VCaP (cell line): Measurements from ENCODE around the gene CHD6.

ENCODE experiments used
- H3K27ac ChIP-seq: fragments of 450-650 bp; 2 replicates; pipeline ENCODE4 v1.5.1; 2017
- CTCF ChIP-seq: fragments of 450-650 bp; conservative IDR thresholded peaks from 2 replicates; pipeline ENCODE4 v1.5.1; 2017; ENCODE audit warnings: mild to moderate bottlenecking, moderate library complexity

The CHD6 gene

GRCh38 chr20:41408986-41409385, 209.2 kb downstream of the CHD6 start:
- no peak for TF ChIP-seq CTCF
- no peak overlapping the region for H3K27ac ChIP-seq

- TF ChIP-seq CTCF, result no peak
- H3K27ac ChIP-seq, result no peak overlapping the region
Measured at GRCh38 chr20:41408156-41408794, 209.9 kb downstream of the CHD6 start.

GRCh38 chr20:41407607-41408006, 210.6 kb downstream of the CHD6 start:
- no peak overlapping the region for H3K27ac ChIP-seq
- TF ChIP-seq CTCF, result no peak

- no peak for TF ChIP-seq CTCF
- H3K27ac ChIP-seq, result no peak overlapping the region
Measured at GRCh38 chr20:41406896-41407444, 211.2 kb downstream of the CHD6 start.

- H3K27ac ChIP-seq, result no peak overlapping the region
- no peak for TF ChIP-seq CTCF
Measured at GRCh38 chr20:41406353-41406752, 211.8 kb downstream of the CHD6 start.

- TF ChIP-seq CTCF, result no peak
Measured at GRCh38 chr20:41405436-41405835, 212.7 kb downstream of the CHD6 start.

GRCh38 chr20:41403604-41404003, 214.6 kb downstream of the CHD6 start:
- no peak for TF ChIP-seq CTCF
- no peak overlapping the region for H3K27ac ChIP-seq

More at GRCh38 chr20:41405436-41405835, 212.7 kb downstream of the CHD6 start:
- no peak overlapping the region for H3K27ac ChIP-seq
